ENCODE data around the gene CDC27.

GRCh38 chr17:47221154-47221553, 32.1 kb upstream of the CDC27 start:
- TF ChIP-seq, protein P1, sequence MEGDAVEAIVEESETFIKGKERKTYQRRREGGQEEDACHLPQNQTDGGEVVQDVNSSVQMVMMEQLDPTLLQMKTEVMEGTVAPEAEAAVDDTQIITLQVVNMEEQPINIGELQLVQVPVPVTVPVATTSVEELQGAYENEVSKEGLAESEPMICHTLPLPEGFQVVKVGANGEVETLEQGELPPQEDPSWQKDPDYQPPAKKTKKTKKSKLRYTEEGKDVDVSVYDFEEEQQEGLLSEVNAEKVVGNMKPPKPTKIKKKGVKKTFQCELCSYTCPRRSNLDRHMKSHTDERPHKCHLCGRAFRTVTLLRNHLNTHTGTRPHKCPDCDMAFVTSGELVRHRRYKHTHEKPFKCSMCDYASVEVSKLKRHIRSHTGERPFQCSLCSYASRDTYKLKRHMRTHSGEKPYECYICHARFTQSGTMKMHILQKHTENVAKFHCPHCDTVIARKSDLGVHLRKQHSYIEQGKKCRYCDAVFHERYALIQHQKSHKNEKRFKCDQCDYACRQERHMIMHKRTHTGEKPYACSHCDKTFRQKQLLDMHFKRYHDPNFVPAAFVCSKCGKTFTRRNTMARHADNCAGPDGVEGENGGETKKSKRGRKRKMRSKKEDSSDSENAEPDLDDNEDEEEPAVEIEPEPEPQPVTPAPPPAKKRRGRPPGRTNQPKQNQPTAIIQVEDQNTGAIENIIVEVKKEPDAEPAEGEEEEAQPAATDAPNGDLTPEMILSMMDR (IDR thresholded peaks at IDR 0.05; ENCODE audit: insufficient read depth, low read length) = no peak
- no peak for TF ChIP-seq POLR2AphosphoS5 (IDR thresholded peaks at IDR 0.05; ENCODE audit: low read depth)
- no peak for TF ChIP-seq REST (IDR thresholded peaks at IDR 0.05; ENCODE audit: insufficient replicate concordance, low read depth)
- no peak for TF ChIP-seq GABPA (IDR thresholded peaks at IDR 0.05; ENCODE audit: low read depth)
- TF ChIP-seq SPI1 (IDR thresholded peaks at IDR 0.05; ENCODE audit: borderline replicate concordance, low read depth) = no peak
